Gastrocnemius medialis (tissue), 4 donors: ENCODE data around the gene TSPAN15.

ENCODE experiments used
- POLR2A ChIP-seq, 2 donors: fragments of 450-650 bp; IDR thresholded peaks; one replicate each; pipeline ENCODE4 v1.6.1; 2017; ENCODE audit warnings: antibody characterized with exemption in 2 of 2, mild to moderate bottlenecking in 2 of 2, moderate library complexity in 2 of 2
- TF ChIP-seq, protein P1 (sequence below), 5 experiments: fragments of 450-650 bp in 3 of 5; fragments of 200-600 bp in 2 of 5; sonication (generic) in 2 of 5; IDR thresholded peaks in 4 of 5; conservative IDR thresholded peaks in 1 of 5; 1 replicate in 4 of 5; 2 replicates in 1 of 5; pipeline ENCODE4 v1.5.1; 2016 to 2019; ENCODE audit warnings: antibody characterized with exemption in 5 of 5, mild to moderate bottlenecking in 3 of 5, moderate library complexity in 3 of 5

DNA sequence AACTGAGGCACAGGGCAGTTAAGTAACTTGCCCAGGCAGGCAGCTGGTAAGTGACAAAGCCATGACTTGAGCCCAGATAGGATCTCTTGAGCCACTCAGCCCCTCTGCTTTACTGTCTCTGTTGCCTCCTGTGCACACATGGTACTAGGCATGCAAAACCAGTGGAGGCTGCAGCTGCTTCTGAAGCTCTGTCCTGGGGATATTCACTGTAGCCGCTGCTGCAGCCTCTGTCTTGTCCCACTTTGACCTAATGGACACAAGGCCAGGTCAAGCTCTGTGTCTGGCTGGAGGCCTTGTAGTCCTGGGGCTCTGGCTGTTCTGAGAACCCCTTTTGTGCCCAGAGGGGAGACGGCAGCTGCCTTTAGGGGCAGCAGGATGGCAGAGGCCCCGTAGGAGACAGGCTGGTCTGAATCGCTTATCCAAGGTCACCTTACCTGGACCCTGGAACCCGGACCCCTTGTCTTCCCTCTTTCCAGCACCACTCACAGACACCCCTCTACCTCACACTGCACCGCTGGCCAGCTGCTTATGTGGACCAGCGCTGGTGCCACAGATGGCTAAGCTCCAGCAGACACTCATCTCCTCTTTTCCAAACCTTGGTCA, 57.6 kb downstream of the TSPAN15 start:
- TF ChIP-seq, protein P1, sequence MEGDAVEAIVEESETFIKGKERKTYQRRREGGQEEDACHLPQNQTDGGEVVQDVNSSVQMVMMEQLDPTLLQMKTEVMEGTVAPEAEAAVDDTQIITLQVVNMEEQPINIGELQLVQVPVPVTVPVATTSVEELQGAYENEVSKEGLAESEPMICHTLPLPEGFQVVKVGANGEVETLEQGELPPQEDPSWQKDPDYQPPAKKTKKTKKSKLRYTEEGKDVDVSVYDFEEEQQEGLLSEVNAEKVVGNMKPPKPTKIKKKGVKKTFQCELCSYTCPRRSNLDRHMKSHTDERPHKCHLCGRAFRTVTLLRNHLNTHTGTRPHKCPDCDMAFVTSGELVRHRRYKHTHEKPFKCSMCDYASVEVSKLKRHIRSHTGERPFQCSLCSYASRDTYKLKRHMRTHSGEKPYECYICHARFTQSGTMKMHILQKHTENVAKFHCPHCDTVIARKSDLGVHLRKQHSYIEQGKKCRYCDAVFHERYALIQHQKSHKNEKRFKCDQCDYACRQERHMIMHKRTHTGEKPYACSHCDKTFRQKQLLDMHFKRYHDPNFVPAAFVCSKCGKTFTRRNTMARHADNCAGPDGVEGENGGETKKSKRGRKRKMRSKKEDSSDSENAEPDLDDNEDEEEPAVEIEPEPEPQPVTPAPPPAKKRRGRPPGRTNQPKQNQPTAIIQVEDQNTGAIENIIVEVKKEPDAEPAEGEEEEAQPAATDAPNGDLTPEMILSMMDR (IDR thresholded peaks at IDR 0.05 in 4 of 5, conservative IDR thresholded peaks at IDR 0.05 in 1 of 5), result no peak
- no peak for TF ChIP-seq POLR2A (IDR thresholded peaks at IDR 0.05)
